ENCODE data around the gene WIPF2.

The WIPF2 gene

GRCh38 chr17:40316571-40317344 is 97.7 kb downstream of the WIPF2 start:
- peak; percentile 89 for DNase-seq

DNA sequence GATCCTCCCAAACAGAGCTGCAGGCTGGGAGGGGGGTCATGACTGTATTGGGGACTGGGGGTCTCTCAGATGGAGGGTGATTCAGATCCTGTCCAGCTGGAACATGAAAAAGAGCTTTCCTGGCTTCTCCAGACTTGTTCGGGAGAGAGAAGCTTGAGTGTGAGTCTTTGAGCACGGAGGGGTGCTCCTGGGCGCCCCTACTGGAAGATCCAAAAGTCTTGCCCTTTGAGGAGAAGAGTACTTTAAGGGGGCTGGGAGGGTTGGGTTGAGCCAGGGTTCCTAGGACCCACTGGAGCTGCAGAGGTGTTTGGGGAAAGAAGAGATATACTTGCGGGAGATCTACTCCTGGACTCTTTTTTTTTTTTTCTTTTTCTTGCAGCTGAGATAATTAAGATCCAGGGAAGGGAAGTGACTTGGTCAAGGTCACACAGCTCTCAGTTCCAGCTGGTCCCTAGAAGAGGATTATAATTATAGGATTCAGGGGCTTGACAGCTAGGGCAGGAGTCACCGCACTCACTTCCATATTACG is 98.3 kb downstream of the WIPF2 start:
- peak; percentile 73 for DNase-seq

DNA sequence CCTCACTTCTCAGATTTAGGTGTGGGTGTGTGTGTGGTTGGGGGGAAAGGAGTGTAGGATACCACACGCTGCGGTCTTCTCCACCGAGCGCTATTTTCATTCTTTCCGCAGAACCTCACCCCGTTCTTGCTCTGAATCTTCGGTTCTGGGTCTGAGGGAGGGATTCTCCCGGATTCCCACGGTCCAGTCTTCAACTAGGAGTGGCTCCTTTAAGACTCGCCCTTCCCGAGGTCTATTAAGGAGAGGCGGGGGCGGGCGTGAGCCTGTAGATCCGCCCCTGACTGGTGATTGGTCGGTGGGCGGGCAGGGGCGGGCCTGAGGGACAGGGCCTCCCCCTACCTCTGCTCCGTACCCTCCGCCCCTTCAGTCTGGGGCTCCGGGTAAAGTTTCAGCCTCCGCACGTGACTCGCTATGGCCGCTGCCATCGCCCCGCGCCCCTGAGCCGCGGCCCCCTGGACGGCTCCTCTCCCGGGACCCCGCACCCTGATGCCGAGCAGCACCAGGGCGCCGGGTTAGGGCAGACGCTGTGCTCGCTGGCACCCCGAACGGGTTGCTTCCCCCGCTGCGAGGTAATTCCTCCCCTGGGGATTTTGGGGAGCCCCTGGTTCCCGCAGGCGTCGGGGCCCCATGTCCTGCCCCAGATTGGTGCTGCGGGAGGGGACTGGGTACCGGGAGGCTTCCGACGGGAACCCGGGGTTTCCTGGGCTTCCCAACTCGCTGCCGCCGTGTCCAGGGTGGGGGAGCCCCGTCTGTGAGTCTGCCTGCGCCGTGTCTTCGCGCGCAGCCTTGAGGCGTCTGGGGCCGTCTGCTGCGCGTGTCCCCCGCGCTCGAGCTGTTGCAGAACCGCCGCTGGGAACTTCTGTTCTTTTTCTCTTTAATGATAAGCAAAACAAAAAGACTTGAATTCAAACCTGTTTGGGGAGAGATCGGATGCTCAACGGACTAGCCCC is 99.1 kb downstream of the WIPF2 start:
- DNase-seq: peak; percentile 98

DNA sequence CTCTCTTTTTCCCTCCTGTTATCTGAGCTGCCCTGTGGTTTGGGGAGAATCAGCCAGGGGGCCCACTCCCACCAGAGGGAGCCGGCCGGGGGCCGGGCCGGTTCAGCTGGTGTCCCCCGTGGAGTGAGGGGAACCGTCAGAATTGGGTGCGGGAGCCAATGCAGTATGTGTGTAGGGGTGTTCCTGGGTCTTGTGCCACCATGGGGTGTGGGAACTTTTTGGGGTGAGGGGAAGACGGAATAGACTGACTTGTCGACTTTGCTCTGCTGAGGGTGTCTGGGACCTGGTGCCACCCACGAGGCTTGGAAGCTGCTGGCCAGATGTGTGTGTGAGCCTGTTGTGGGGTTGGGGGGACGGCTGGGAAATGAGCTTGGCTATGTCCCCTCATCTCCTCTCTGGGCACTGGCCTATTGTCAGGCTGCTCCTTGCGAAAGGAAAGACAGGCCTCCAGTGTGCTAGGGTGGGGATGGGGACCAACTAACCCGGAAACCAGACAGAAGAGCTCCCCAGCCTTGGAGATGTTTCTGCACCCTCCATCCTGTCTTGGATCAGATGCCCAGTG is 99.8 kb downstream of the WIPF2 start:
- DNase-seq: no peak

DNA sequence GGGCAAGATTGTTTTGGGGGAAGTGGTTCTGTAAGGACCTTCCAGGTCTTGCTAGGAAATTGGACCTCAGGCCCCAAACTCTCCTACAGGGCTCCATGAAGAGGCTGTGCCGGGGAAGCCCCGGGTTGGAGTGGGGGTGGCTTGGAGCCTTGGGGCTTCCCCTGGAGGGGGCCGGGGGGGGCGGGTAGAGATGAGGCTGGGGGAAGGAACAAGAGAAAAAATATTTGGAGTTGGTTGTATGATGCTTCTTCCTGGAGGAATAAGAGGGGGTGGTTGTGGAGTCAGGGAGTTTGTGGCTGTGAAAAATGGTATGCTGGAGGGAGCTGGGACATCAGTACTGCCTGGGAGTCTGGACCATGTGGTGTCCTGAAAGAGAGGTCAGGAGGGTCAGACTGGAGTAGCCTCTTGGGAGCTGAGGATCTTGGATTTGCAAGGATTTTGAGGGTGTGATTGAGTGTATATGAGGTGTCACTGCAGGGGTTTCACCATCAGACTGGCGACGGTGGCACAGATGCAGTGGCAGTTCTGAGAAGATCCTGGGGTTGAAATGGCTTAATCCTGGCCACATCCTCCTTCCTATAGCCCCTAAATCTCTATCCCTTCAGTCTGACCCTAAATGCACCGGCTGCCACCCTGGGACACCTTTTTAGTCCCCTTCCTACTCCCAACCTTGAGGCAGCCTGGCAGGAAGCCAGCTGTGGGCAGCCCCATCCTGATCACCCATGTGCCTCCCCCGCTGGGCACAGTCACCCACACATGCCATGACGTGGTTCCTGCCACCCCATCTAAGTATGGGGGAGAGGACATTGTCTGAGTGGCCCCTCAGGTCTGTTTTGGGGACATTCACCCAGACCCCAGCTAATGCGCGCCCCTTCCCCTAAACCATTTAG is 100.8 kb downstream of the WIPF2 start:
- no peak for DNase-seq

- DNase-seq: peak; percentile 94
Measured at GRCh38 chr17:40320756-40321523, 101.8 kb downstream of the WIPF2 start.

GRCh38 chr17:40321524-40321929 is 102.4 kb downstream of the WIPF2 start:
- no peak for DNase-seq

GRCh38 chr17:40321961-40322357 is 102.9 kb downstream of the WIPF2 start:
- peak; percentile 68 for DNase-seq

DNA sequence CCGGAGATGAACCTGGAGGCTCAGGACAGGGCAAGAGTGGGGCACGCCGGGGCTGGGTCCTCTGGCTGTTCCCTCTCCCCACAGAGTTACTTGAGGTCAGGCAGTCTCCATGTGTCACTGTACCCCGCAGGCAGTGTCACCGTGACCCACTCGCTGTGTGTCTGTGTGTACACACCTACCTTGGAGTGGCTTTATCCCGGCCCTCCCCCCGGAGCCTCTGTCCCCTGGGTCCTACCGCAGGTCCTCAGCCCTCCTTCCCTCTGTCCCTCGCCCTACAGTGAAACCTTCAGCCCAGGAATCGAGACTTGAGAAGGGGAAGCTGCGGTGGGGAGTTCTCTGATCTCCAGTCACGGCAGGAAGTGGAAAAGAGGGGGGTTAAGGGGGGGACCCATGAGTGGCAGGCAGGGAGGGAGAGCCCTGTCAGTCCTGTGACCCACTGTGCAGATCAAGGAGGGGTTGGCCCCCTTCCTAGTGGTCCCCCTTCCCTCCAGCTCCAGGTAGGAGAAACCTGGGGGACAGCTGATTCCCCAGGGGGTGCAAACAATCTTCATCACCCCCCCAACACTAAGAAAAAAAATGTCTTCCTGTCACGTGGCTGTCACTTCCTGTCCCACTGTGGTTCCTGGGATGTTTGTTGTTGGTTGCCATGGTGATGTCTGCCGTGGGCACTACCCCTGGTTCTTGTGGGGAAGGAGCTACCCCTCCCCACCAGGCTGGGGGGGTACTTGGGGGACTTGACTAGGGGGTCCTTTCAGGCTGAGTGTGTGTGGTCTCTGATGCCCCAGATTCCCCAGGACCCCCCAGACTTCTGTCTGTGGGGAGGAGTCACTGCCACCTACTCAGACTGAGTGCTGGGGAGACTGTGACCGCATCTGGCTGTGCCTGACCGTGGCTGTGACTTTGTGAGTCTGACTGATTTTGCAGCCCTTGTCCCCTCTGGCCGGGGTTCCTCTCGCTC is 103.5 kb downstream of the WIPF2 start:
- peak; percentile 87 for DNase-seq

- peak; percentile 76 for DNase-seq
Measured at GRCh38 chr17:40323391-40324381, 104.6 kb downstream of the WIPF2 start.

DNA sequence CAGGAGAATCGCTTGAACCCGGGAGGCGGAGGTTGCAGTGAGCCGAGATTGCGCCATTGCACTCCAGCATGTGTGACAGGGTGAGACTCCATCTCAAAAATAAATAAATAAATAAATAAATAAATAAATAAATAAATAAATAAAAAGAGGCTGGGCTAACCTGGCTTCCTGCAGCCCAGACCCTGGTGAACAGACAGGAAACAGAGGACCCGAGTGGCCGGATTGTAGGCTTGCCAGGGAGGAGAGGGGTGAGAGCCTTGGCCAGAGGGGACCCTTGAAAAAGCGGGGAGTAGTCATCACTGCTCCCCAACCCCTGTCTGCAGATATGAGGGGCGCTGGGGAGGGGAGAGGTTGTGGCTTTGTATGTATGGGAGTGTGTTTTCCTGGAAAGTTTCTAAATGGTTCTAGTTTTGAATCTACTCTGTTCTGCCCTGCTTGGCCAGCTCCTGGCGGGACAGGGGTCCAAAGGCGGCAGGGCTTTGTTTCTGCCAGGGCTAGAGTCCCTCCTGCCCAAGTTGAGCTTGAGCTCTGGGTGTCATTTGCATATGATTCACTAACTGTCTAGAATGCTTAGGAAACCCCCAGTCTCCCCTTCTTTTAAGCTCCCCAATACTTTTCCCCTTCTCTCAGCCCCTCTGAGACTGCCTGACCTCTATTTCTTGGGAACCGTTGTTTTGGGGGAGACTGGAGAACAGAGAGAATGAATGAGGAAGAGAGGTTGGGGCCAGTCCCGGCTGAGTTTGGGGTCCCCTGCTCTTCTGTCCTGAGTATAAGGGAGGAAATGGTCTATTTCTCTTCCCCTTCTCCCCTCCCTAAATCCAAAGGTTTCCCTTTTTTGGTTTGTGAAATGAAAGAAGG is 106.3 kb downstream of the WIPF2 start:
- DNase-seq: peak; percentile 36

DNA sequence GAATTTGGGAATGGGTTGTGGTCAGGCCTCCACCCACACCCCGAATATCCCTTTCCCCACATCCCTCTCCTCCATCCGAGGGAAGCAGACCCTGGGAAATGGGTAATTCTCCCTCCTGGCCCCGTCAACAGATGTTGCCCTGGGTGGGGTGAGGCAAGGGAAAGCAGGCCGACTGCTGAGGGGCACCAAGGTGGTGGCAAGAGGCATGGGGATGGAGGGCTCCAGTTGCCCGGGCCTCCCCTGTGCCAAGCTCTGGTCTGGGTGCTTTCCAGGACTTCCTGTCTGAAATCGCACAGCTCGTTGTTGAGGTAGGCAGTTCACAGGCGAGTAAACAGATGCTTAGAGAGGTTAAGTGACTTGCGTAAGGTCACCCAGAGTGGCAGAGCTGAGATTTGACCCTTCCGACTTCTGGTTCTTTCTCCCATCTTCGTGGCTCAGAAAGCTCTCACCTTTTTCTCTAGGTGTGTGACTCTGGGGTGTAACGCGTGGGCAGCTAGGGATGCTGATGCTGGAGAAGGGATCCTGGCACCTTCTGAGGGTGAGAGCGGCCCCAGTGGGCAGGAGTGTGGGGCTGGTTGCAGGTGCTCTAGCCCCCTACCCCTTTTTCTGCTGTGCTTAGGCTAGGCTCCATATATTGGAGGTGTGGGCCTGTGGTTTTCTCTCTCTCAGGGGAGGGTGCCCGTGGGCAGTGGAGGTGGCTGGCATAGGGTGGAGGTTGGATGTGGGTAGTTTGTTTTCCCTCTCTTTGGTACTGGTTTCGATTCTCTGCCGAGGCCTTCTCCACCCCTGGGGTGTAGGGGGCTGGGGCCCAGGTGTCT is 107.1 kb downstream of the WIPF2 start:
- peak; percentile 37 for DNase-seq

DNA sequence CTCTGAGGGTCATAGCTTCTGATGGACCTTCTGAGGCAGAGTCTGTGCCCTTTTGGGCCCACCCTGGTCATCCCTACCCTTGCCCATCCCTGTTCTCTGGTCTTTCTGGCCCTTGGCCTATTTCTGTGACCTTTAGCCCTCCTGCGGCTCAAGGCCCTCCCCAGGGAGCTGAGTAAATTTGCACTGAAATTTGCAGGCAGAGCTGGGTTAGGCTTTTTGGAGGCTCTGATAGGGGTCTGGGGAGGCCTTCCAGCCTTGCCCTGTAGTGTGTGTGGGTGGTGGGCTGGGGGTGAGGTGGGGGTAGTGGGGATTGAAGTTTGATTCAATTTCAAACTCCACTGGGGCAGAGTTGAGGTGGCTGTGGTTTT is 107.7 kb downstream of the WIPF2 start:
- no peak for DNase-seq

- DNase-seq: no peak
Measured at GRCh38 chr17:40327244-40327729, 108.2 kb downstream of the WIPF2 start.

GRCh38 chr17:40327735-40328385 is 108.8 kb downstream of the WIPF2 start:
- DNase-seq: peak; percentile 73

- DNase-seq: no peak
Measured at GRCh38 chr17:40328386-40328766, 109.3 kb downstream of the WIPF2 start.

All from left hindlimb (tissue), 1 donor.